Measurements from ENCODE around the gene ALG14. TPM values are rescaled to one million over a fixed set of nuclear protein-coding genes. Genes with fewer than 3 reads are reported as not detected.
A peak's percentile ranks its signal among the peaks of the same experiment; 100 is the strongest.

ALG14 gene
- total and polyA plus RNA-seq, 12 donors = 1.1 to 4.6 (median 3.3) TPM

DNA sequence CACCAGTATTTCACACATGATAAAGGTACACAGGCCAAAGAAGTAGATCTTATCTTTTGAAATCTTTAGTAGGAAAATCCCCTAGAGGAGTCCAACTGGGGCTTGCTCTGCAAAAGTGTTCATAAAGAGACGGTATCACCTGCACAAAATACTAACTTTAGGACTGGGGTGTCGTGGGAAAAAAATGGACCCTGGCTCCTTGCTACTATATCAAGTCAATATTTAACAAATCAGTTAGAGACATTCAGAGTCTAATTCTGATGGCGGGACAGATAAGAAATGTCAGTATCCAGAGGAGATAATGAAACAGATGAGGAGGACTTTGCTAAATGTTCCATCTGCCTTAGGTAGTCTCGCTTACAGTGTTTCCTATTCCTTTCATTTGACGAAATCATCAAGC, 120.2 kb downstream of the ALG14 start:
- ATAC-seq (no peak), DNase-seq (no peak)
- Histone ChIP-seq H3K36me3 (no peaks in the 10 kb centered on the region), H3K27ac (no peak overlapping the region), H3K27me3 (no peaks in the 10 kb centered on the region), H3K4me1 (peaks cover 16 to 55% (median 29%) of the 10 kb centered on the region in 9 donors), H3K9me3 (no peaks in the 10 kb centered on the region), H3K4me3 (no peak overlapping the region)
- intact Hi-C loops (cut with DNase I) = no loop called here
- TF ChIP-seq, protein P1, sequence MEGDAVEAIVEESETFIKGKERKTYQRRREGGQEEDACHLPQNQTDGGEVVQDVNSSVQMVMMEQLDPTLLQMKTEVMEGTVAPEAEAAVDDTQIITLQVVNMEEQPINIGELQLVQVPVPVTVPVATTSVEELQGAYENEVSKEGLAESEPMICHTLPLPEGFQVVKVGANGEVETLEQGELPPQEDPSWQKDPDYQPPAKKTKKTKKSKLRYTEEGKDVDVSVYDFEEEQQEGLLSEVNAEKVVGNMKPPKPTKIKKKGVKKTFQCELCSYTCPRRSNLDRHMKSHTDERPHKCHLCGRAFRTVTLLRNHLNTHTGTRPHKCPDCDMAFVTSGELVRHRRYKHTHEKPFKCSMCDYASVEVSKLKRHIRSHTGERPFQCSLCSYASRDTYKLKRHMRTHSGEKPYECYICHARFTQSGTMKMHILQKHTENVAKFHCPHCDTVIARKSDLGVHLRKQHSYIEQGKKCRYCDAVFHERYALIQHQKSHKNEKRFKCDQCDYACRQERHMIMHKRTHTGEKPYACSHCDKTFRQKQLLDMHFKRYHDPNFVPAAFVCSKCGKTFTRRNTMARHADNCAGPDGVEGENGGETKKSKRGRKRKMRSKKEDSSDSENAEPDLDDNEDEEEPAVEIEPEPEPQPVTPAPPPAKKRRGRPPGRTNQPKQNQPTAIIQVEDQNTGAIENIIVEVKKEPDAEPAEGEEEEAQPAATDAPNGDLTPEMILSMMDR (IDR thresholded peaks at IDR 0.05) = no peak
- 97 to 98% methylated on average over 5 of the region's 5 CpGs for WGBS, 2 donors

DNA sequence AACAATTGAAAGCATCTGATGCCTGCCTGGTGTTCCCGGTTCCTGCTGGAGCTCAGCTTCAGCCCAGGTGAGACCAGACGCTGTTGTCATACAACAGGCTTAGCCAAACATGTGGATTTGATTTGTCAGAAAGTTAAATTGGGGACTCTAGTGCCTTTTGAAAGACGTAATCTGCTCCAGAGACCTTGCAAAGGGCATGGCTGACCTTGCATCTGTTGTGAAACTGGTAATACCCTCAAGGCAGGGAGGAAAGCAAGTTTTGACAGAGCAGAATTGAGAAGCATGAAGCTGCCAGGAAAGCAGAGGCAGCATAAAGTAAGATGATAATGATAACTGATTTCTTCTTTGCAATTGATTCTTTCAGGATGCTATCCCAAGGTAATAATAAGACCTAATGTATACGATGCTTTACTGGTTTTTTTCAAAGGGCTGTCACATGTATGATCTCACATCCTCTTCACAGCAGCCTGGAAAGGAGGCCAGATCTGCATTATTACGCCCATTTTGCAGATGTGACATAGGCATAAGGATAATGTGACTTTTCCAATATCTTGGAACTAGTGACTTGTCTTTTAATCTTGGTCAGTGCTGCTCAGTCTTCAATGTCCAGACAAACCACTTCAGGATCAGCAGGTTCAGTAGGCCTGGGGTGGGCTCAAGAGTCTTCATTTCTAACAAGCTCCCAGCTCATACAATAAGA, 121.1 kb downstream of the ALG14 start:
- Histone ChIP-seq H3K27ac (peak overlapping the region in 1 of 10 donors; percentile 29), H3K9me3 (no peaks in the 10 kb centered on the region), H3K27me3 (no peaks in the 10 kb centered on the region), H3K4me1 (peaks cover 16 to 63% (median 30%) of the 10 kb centered on the region in 9 donors), H3K4me3 (no peak overlapping the region), H3K36me3 (no peaks in the 10 kb centered on the region)
- no peak for ATAC-seq
- intact Hi-C loops (cut with DNase I) = no loop called here
- no peak for DNase-seq
- 74 to 84% methylated on average over 5 of the region's 5 CpGs for WGBS, 2 donors
- TF ChIP-seq, protein P1 (IDR thresholded peaks at IDR 0.05) = no peak

DNA sequence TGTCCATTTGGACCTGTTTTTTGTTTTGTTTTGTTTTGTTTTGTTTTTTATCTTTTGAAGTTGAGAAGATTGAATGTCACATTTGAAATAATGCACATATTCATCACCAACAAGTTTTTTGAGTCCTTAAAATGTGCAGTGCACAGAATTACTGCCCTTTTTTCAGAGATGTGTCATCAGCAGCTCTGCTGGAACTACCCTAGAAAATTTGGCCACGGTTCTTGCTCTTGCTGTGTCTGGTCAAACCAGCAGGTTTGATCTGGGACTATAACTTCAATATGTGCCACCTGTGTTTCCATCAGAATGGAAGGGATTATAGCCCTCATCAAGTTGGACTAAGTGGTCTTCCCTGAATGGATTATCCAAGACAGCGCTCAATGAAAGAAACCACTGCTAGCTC, 121.7 kb downstream of the ALG14 start:
- Histone ChIP-seq H3K27me3 (no peaks in the 10 kb centered on the region), H3K4me1 (peaks cover 13 to 62% (median 26%) of the 10 kb centered on the region in 9 donors), H3K4me3 (no peak overlapping the region), H3K9me3 (no peaks in the 10 kb centered on the region), H3K36me3 (no peaks in the 10 kb centered on the region), H3K27ac (peak overlapping the region in 1 of 10 donors; percentile 29)
- no peak for DNase-seq
- ATAC-seq = no peak
- intact Hi-C loops (cut with DNase I) = no loop called here
- 85 to 92% methylated on average over 2 of the region's 2 CpGs for WGBS, 2 donors
- TF ChIP-seq, protein P1 (IDR thresholded peaks at IDR 0.05) = no peak

DNA sequence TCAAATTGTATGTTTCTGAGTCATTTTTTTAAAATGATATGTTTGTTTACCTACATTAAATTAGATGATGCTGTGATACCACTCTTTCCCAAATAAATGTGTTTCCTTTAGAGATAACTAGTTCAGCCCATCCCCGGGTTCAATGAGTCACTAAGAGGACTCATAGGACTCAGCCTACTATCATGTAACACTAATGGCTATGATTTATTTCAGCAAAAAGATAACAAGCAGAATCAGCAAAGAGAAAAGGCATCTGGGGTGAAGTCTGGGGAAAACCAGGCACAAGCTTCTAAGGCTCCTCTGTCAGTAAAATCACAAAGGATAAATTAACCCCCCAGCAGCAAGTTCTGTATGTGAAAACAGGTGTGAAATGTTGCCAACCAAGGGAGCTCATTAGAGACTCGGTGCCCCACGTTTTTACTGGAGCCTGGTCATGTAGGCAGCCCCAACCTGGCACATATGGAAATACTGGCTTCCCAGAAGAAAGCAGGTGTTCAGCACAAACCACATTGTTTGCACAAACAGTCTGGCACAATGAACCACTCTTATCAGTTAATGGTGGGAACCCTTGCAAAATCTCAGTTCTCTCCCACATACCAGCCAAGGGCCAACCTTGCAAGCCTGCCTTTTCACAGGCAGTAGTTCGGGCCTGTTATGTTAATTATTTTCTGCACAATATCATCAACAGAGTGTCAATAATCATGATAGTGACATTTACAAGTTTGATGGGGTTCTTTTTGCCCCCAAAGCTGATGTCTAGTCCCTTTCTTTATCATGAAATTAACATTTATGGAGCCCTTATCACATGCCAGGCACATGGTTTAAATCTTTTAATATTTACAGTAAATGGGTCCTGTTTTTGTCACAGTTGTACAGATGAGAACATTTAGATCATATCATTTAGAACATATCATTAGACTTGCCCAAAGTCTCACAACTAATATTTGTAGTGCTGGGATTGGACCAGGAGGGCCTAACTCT, 122.8 kb downstream of the ALG14 start:
- no peaks in the 10 kb centered on the region for H3K9me3 ChIP-seq
- intact Hi-C loops (cut with DNase I) = no loop called here
- H3K36me3 ChIP-seq = no peaks in the 10 kb centered on the region
- H3K27me3 ChIP-seq = no peaks in the 10 kb centered on the region
- WGBS, 2 donors = 67 to 69% methylated on average over 4 of the region's 4 CpGs
- DNase-seq (no peak), ATAC-seq (no peak)
- TF ChIP-seq, protein P1 (IDR thresholded peaks at IDR 0.05) = no peak
- H3K4me3 ChIP-seq = no peak overlapping the region
- peaks cover 8 to 51% (median 18%) of the 10 kb centered on the region in 9 donors for H3K4me1 ChIP-seq
- H3K27ac ChIP-seq = no peak overlapping the region

Measured in heart right ventricle (tissue), 16 donors.